HG03457 (cell line): Measurements from ENCODE around the gene MAGIX.
"Not testable (repeated sequence)": the region's sequence is repeated elsewhere in the genome, so short reads cannot be mapped to it uniquely, and the experiment has no call there.

Experiments
- ATAC-seq: cut with Tn5 transposase; IDR thresholded peaks from one replicate; pipeline ENCODE4 v1.9.1; 2021; ENCODE audit warnings: moderate number of reproducible peaks; ENCODE audit not compliant: unreplicated experiment

Gene MAGIX

DNA sequence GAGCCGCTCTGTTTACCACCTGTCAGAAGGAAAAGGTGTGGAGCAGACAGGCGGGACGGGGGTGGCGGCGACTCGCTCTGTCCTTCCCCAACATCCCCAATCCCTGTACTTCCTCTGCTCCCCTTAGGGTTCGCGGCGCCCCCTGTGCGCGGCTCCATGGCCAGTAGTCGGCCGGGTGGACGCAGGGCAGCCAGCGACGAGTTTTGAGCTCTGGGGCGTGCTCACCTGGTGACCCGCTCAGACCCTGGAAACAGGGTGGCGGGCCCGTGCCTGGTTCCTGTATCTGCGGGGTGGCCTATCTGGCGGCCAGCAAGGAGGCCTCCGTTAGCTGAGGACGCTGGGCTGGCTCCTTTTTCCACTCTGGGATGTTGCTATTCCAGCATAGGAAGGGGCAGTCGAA, 5.4 kb upstream of the MAGIX start:
- ATAC-seq = no peak

DNA sequence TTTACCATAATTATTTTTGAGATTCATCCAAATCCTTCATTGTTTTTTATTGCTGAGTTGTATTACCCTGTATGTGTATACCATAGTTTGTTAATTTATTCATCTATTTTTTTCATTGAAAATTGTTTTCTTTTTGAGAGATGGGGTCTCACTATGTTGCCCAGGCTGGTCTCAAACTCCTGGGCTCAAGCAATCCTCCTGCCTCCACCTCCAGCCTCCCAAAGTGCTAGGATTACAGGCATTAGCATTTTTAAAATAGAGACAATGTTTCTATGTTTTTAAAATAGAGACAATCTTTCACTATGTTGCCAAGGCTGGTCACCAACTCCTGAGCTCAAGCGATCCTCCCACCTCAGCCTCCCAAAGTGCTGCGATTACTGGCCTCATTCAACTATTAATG, 1.6 kb upstream of the MAGIX start:
- no peak for ATAC-seq

DNA sequence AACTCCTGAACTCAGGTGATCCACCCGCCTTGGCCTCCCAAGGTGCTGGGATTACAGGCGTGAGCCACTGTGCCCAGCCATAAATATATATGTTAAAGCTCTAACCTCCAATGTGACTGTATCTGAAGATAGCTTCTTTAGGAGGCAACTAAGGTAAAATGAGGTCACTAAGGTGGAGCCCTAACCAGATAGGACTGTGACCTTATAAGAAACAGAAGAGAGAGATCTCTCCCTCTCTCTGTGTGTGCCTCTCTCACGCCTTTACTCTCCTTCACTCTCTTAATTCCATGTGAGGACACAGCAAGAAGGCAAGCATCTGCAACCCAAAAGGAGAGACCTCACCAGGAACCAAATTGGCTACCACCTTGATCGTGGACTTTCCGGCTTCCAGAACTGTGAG, 926 bp upstream of the MAGIX start:
- ATAC-seq = no peak

DNA sequence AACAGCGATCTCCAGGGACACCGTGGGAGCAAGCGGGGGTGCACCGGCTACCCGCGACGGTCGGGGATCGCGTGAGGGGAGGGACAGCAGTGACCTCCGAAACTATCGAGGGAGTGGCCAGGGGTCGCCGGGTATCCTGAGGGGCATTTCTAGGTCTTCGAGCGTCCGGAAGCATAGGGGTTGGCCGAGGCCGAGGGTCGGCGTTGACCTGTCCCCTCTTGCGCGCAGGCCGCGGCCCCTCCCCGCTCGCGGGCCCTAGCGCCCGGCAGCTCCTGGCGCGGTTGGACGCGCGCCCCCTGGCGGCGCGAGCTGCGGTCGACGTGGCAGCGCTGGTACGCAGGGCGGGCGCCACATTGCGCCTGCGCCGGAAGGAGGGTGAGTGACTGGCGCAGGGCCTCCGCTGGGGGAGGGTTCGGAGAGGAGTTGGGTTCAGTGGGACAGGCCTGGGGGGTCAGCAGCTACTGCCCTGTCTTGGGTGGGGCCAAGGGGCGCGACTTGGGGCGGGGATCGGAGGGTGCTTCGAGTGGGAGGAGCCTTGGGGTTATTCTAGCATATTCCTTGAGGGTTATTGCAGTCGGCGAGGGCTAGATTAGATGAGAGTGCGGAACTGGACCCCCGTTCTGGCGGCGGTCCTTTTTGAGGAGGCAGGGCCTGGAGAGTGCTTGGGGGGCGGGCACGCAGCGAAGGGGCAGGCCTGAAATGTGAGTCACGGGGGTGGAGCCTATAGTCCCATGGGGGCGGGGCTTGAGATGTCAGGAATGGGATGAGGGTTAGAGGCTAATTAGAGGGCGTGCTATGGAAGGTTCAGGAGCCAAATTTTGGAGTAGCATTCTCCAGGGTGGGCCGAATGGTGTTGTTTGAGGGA, 1.2 kb downstream of the MAGIX start:
- no peak for ATAC-seq

DNA sequence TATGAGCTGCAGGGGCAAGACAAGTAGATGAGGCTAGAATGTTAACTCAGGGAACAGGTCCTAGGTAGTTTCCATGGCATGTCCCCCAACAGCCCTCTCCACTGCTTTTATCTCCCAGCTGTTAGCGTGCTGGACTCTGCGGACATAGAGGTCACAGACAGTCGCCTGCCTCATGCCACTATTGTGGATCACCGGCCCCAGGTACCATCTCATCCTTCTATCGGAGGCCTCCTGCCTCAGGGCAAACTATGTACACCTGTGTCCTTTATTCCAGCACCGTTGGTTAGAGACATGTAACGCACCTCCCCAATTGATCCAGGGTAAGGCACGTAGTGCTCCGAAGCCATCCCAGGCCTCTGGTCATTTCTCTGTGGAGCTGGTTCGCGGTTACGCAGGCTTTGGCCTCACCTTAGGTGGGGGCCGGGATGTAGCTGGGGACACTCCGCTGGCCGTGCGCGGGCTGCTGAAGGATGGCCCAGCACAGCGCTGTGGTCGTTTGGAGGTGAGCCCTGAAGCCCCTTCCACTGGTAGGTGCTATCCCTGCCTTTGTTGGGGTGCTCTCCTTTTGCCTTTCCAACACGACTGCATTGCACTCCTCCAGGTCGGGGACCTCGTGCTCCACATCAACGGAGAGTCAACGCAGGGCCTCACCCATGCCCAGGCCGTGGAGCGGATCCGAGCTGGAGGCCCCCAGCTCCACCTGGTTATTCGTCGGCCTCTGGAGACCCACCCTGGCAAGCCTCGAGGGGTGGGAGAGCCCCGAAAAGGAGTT, 2.2 kb downstream of the MAGIX start:
- ATAC-seq = no peak

DNA sequence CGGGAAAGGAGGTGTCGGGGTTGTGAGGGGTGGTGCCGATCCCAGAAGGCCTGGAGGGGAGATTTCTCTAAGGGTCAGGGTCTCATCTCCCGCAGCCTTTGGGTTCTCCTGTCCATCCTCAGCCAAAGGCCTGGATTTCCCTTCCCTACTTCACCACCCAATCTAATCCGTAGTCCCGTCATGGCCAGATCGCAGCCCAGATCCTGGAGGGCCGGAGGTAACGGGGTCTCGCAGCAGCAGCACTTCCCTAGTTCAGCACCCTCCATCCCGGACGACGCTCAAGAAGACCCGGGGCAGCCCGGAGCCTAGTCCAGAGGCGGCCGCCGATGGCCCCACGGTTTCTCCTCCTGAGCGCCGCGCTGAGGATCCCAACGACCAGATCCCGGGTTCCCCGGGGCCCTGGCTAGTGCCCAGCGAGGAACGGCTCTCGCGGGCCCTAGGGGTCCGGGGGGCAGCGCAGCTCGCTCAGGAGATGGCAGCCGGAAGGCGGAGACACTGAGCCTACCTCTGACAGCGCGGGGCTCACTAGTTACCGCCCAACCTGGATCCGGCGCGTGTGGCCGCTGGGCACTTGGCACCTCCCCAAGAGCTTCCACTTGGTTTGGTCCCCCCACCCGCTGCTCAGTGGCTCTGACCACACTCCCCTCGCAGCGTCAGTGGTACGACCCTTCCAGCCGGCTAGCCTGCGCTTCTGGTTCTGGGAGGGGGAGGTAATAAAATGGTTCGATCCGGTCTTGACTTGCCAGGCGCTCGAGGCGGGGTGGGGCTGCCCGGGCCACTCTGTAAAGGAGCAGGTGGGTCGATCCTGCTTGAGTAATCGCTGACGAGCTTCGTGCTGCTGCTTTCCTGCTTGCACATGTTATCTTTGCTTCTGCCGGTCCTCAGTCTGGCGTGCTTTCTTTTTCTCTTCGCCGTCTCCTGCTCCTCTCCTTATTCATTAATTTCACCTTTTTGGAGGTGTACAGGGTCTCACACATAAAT, 3.6 kb downstream of the MAGIX start:
- peak; percentile 39 for ATAC-seq

DNA sequence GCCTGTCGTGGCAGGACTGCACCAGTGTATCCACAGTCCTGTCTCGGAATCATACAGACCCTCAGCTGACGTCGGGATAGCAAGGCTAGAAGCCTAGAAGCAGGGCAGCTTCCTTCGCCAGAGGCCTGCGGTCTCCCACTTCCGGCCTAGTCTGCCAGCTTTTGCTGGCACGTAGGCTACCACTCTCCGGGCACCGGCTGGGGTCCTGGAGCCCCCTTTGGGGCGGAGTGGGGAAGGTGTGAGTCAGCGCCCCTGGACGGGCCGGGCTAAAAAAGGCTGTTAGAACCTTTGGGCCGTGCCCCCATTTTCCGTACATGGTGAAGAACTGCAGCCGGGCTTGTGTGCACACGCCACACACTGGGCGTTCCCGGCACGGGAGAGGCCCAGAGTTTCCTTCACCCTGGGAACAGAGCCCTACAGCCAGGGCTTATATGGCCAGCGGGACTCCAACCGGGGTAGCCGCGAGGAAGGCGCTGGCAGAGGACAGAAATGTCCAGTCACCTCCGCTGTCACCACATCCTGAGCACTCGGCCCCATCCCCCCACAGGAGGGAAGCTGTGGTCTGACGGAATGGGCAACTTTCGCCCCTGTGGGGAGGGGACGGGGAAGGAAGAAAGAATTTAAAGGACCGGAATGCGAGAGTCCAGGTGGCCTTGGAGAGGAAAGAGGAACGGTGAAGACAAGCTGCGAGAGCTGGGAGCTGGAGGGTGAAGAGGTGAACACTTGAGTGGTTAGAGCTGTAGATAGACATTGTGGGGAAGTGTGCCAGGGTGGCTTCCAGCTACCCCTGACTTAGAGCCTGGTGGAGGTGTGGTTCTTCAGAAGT, 4.6 kb downstream of the MAGIX start:
- ATAC-seq = peak; percentile 23

DNA sequence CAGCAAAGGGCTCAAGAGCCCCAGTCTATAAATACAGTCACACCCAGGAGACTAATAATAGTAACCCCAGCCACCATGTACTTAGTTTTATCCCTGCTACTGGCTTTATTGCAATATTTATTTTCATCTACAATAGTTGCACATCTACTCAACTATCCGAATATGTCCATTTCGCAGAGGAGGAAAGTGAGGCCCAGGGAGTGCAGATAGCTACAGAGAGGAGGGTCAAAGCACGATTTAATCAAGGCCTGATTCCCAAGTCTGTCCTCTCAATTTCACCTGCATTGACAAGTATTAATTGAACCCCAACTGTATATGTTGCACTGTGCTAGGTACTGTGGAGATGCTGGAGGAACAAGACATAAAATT, 5.2 kb downstream of the MAGIX start:
- ATAC-seq = no peak

DNA sequence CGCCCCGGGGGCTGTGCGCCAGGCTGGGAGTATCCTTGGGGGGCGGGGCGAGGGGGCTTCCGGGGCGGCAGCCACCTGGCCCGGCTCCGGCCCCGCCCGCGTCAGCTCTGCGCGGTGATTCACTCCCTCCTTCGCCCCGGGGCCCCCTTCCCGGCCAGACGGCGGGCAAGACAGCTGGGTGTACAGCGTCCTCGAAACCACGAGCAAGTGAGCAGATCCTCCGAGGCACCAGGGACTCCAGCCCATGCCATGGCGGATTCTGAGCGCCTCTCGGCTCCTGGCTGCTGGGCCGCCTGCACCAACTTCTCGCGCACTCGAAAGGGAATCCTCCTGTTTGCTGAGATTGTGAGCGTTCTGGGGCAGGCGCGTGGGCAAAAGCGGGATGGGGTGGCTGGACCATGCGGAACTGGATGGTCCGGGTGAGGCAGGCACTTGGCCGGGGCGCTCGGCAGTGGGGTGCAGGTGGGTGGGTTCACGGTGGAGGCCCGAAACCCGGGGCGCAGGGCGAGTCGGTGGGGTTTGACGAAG, 9.3 kb downstream of the MAGIX start, which contains the start of gene PLP2:
Gene PLP2, plus strand, starts transcription at position 147 of the 528 bp plus-strand sequence. Its CDS starts 103 bp downstream, at position 250.
- ATAC-seq = no peak

DNA sequence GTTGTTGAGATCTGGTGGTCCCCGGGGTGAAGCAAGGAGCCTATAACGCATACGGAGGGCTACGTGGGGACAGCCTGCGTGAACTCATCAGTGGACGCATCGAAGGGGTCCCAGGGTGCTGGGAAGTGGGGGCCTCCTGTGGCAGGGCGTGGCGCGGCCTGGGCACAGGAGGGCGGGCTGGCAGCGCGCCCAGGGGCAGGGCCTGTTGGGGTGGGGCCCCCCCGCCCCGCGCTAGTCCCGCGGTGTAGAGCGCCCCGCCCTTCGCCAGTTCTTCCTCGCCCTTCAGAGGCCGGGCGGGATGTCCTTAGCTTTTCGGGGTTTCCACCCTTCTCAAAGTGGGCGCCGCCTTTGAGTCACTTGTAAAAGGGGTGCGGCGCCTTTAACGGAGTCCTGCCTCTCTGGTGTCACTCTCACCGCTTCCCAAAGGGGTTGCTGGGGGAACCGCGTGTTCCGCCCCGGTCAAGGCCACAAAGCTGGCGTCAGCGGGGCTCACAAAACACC, 9.8 kb downstream of the MAGIX start:
- ATAC-seq = peak; percentile 61

DNA sequence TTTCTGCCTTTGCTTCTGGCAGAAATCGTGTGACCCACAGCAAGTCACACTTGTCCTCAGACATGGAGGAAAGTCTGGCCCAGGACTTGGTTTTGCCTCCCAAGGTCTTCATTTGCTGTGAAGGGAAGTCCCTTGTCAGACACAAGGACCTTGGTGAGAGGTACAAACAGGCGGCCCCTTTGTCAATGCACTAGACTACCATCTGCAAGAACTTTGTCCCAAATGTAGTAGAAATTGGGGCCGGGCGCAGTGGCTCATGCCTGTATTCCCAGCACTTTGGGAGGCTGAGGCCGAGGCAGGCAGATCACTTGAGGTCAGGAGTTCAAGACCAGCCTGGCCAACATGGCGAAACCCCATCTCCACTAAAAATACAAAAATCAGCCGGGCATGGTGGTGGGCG, 11.0 kb downstream of the MAGIX start:
- ATAC-seq = not testable (repeated sequence)

DNA sequence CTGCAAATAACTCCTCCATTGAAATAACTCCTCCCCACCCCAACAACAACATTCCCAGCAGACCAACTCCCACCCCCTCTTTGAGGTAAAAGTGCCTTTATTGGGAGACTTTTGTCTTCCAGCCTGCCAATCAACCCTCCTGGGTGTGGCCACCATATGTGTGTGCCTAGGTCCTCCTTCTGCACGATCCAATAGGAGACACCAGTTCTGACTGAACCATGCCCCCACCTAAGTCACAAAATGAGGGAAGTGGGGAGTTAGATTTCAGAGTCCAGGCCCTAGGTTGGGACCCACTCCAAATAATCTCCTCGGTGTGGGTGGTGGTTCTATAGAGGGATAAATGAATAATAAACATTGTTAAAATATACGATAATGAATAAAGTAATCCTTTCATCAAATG, 12.2 kb downstream of the MAGIX start:
- ATAC-seq = no peak

DNA sequence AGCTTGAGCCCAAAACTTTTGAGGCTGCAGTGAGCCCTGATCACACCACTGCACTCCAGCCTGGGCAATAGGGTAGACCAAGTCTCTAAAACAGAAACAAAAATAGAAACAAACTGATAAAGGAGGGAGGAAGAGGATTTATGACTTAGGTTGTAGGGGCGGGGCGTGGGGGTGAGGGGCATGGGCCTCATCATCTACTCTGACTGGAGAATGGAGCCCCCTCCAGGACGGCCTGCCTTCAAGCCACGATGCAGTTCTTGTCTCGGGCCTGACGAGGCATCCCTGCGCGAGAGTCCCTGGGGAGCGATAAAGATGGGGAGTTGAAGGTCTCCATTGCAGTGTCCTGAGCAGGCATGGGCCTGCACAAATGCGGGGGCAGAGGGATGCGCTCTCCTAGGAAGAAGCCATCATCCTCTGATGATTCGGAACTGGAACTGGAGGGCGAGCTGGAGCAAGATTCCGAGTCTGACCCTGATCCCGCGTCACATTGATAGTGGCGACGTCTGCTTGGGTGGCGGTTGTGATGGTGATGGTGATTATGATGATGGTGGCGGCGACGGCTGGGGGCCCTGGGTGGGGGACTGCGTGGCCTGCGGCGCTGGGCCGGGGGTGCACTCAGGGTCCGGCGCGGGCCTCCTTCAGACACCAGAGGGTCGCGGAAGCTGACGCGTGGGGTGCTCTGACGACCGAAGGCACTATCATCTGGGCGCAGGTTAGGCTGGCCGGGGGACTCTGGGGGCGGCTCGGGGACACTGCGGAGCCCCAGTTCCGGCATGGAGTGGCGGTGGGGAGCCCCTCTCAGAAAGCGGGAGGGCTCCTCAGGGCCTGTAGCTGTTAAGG, 13.1 kb downstream of the MAGIX start:
- ATAC-seq = no peak

DNA sequence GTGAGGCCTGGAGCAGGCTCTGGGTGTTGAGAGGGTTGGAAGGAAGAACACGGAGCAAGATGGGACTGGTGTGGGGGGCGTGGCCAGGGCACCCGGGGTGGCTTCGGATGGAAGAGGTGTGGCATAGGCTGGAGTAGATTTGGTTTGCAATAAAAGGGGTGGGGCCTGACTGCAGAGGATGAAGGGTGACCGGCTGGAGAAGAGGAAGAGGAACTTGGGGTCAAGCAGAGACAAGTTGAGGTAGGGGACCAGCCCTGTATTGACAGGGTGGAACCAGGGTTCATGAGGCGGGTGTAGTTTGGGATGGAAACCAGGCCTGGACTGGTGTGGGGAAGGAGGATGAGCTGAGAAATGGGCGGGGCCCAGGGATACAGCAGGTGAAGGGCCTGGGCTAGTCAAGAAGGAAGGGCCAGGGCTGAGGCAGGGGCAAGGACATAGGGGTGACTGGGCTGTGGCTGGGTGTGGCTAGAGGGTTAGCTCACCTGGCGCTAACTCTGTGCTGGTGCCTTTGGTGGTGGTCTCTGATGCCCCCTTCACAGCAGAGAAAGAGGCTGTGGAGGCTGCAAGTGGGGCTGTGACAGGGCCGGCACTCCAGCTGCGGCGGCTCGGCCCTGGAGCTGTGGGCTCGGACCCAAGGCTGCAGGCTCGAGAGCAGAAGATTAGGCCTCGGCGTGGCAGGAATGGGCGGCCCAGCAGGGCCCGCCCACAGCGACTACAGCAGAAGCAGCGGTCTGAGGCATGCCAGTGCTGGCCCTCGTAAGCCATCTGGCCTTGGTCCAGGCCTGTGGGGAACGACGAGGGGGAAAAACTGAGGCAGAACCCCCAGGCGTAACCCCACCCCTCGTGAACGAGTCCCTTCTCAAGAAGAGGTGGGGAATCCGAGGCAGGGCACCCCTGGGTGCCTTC, 14.1 kb downstream of the MAGIX start:
- no peak for ATAC-seq

DNA sequence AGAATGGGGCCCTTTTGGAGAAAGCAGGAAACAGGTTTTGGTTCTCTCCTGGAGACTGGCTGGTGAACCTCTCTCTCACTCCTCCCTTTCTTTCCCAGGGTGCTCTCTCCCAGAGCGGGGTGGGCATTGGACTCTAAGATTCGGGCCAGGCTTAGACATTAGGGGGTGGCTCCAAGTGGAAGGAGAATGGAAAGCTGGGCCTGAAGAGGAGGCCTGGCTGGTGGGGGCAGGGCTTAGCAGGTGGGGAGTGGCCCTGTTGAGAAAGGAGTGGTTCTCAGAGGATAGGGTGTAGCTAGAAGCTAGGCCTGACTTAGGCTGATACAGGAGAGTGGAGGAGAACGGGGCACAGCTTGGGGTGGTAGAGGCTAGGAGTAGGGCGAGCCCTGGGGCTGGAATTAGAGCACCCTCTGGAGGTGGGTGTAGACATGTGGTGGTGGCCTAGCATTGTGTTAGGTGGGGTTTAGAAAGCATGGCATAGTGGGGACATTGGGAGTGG, 14.8 kb downstream of the MAGIX start:
- ATAC-seq = no peak

DNA sequence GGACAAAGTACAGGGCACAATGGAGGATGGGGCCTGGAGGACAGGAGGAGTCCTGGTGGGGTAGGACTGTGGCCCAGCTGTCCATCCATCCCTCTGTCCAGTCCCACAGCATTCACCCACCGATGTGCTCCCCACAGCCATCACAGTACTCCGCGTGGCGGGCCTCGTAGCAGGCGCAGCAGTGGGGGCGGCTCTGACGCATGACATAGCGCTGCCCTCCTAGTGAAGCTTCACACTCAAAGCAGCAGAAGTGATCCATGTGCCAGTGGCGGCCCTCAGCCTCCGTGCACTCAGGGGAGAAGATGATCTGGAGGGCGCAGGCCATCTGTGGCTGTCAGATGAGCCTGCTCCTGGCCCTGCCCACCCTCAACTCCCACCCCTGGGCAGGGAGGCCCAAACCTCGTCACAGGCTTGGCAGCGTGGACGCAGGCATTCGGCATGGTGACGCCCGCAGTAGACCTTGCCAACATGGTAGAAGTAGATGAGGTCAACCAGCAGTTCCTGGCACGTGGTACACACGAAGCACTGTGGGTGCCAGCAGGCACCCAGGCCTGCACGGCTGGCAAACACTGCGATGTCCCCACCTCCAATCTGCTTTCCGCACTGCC, 15.4 kb downstream of the MAGIX start:
- no peak for ATAC-seq

DNA sequence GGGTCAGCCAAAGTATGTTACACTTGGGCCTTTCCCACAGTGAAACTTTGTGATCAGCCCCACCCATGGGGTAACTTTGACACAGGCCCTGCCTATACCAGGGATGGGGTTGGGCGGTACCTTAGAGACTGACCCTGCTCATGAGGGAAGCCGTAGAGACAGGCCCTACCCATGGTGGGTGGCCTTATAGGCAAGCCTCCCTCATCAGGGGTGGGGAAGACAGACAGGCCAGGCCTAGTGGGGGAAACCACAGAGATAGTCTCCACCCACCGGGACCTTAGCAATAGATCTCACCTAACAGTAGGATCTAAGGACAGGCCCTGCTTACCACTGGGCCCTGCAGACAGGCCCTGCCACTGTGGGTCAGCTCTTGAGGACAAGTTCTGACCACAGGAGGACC, 16.0 kb downstream of the MAGIX start:
- ATAC-seq = no peak
